MM.1S (cell line): Measurements from ENCODE around the gene IFT20.

Source experiments
- EZH2 ChIP-seq: fragments of 300-600 bp; sonication (generic); optimal IDR thresholded peaks from 2 replicates; pipeline ENCODE3; 2017; ENCODE audit warnings: low read depth, mild to moderate bottlenecking, antibody characterized with exemption, low read length, mixed read lengths
- EZH2phosphoT487 ChIP-seq: fragments of 300-600 bp; sonication (generic); IDR thresholded peaks from 2 replicates; pipeline ENCODE4 v1.6.1; 2018; ENCODE audit warnings: antibody characterized with exemption, low read length
- TF ChIP-seq, protein P1 (sequence below): fragments of 300-600 bp; sonication (generic); IDR thresholded peaks from 2 replicates; pipeline ENCODE4 v1.5.1; 2016; ENCODE audit warnings: antibody characterized with exemption, low read length, mixed read lengths

GRCh38 chr17:28320215-28321061 is 14.8 kb downstream of the IFT20 start:
- TF ChIP-seq, protein P1, sequence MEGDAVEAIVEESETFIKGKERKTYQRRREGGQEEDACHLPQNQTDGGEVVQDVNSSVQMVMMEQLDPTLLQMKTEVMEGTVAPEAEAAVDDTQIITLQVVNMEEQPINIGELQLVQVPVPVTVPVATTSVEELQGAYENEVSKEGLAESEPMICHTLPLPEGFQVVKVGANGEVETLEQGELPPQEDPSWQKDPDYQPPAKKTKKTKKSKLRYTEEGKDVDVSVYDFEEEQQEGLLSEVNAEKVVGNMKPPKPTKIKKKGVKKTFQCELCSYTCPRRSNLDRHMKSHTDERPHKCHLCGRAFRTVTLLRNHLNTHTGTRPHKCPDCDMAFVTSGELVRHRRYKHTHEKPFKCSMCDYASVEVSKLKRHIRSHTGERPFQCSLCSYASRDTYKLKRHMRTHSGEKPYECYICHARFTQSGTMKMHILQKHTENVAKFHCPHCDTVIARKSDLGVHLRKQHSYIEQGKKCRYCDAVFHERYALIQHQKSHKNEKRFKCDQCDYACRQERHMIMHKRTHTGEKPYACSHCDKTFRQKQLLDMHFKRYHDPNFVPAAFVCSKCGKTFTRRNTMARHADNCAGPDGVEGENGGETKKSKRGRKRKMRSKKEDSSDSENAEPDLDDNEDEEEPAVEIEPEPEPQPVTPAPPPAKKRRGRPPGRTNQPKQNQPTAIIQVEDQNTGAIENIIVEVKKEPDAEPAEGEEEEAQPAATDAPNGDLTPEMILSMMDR = no peak
- TF ChIP-seq EZH2phosphoT487 (no peak), EZH2 (no peak)
